RCC 7860 (cell line): ENCODE measurements around the gene SEMA3G.

Experiments used
- DNase-seq: peaks from one replicate; pipeline ENCODE4 v3.0.0-alpha.2; 2015; ENCODE audit warnings: low spot score
- FAIRE-seq: peaks from 2 replicates; lab custom pipeline; 2012; peaks lifted over from hg19 to GRCh38; lab: Jason Lieb, UNC

The SEMA3G gene

GRCh38 chr3:52454938-52455282 lies 10.0 kb upstream of the SEMA3G start:
- DNase-seq (no peak), FAIRE-seq (no peak)

- FAIRE-seq (no peak), DNase-seq (no peak)
Observed at GRCh38 chr3:52454250-52454937, 9.5 kb upstream of the SEMA3G start.

GRCh38 chr3:52453496-52454249 lies 8.8 kb upstream of the SEMA3G start, which contains the start of gene TNNC1:
TSS of gene TNNC1 (minus strand) at chr3:52454041. CDS start at chr3:52454015, 26 bp downstream.
- FAIRE-seq (no peak), DNase-seq (no peak)

GRCh38 chr3:52452570-52453221 lies 7.8 kb upstream of the SEMA3G start:
- FAIRE-seq (no peak), DNase-seq (no peak)

- DNase-seq (no peak), FAIRE-seq (no peak)
Observed at GRCh38 chr3:52452126-52452525, 7.2 kb upstream of the SEMA3G start.

- FAIRE-seq (no peak), DNase-seq (no peak)
Observed at GRCh38 chr3:52451237-52452083, 6.6 kb upstream of the SEMA3G start.

GRCh38 chr3:52450489-52451236 lies 5.8 kb upstream of the SEMA3G start:
- DNase-seq: no peak
- FAIRE-seq: no peak

- no peak for DNase-seq
- no peak for FAIRE-seq
Observed at GRCh38 chr3:52447512-52448355, 2.8 kb upstream of the SEMA3G start.

- DNase-seq (peak; percentile 30), FAIRE-seq (no peak)
Observed at GRCh38 chr3:52446631-52447511, 2.0 kb upstream of the SEMA3G start.

- DNase-seq: no peak
- no peak for FAIRE-seq
Observed at GRCh38 chr3:52446042-52446441, 1.1 kb upstream of the SEMA3G start.

- FAIRE-seq: no peak
- no peak for DNase-seq
Observed at GRCh38 chr3:52443791-52444687, 864 bp downstream of the SEMA3G start.

GRCh38 chr3:52443268-52443610 lies 1.7 kb downstream of the SEMA3G start:
- FAIRE-seq (no peak), DNase-seq (no peak)

GRCh38 chr3:52442409-52443267 lies 2.3 kb downstream of the SEMA3G start:
- FAIRE-seq (no peak), DNase-seq (no peak)

- no peak for FAIRE-seq
- DNase-seq: no peak
Observed at GRCh38 chr3:52441772-52442332, 3.1 kb downstream of the SEMA3G start.

GRCh38 chr3:52441091-52441771 lies 3.7 kb downstream of the SEMA3G start:
- FAIRE-seq: no peak
- DNase-seq: no peak

GRCh38 chr3:52440671-52441070 lies 4.2 kb downstream of the SEMA3G start:
- DNase-seq (no peak), FAIRE-seq (no peak)
